Smooth muscle cell (in vitro differentiated cells): ENCODE measurements around the gene CYP20A1. TPM values are rescaled to one million over a fixed set of nuclear protein-coding genes. Genes with fewer than 3 reads are reported as not detected.

ENCODE experiments used
- DNase-seq: peaks from one replicate; lab custom pipeline; 2025; ENCODE audit not compliant: unreplicated experiment; lab: John Stamatoyannopoulos, UW
- H2AFZ ChIP-seq: fragments of 200-600 bp; sonication (generic); 2 replicates; pipeline ENCODE4 v1.6.0; 2016; ENCODE audit warnings: antibody characterized with exemption, low read depth, mild to moderate bottlenecking
- H3F3A ChIP-seq: fragments of 200-600 bp; sonication (generic); 2 replicates; pipeline ENCODE4 v1.6.0; 2017; ENCODE audit warnings: antibody characterized with exemption, low read depth
- H3K27ac ChIP-seq: fragments of 200-600 bp; sonication (generic); 2 replicates; pipeline ENCODE4 v1.5.1; 2016; ENCODE audit warnings: low read depth, mild to moderate bottlenecking
- H3K27me3 ChIP-seq: fragments of 200-600 bp; sonication (generic); 2 replicates; pipeline ENCODE4 v1.6.1; 2016; ENCODE audit warnings: low read depth, mild to moderate bottlenecking
- H3K36me3 ChIP-seq: fragments of 200-600 bp; sonication (generic); 2 replicates; pipeline ENCODE4 v1.5.1; 2016; ENCODE audit warnings: low read depth
- H3K4me1 ChIP-seq: fragments of 200-600 bp; sonication (generic); 2 replicates; pipeline ENCODE4 v1.5.1; 2016; ENCODE audit warnings: low read depth
- H3K4me2 ChIP-seq: fragments of 200-600 bp; sonication (generic); 2 replicates; pipeline ENCODE4 v1.6.0; 2016; ENCODE audit warnings: mild to moderate bottlenecking
- H3K4me3 ChIP-seq: fragments of 200-600 bp; sonication (generic); 2 replicates; pipeline ENCODE4 v1.5.1; 2016; ENCODE audit warnings: mild to moderate bottlenecking
- H3K79me2 ChIP-seq: fragments of 200-600 bp; sonication (generic); 2 replicates; pipeline ENCODE4 v1.6.0; 2016; ENCODE audit warnings: low read depth, mild to moderate bottlenecking
- H3K9ac ChIP-seq: fragments of 200-600 bp; sonication (generic); 2 replicates; pipeline ENCODE4 v1.6.0; 2016; ENCODE audit warnings: low read depth
- H3K9me3 ChIP-seq: fragments of 200-600 bp; sonication (generic); replicated peaks from 2 replicates; pipeline ENCODE4 v1.5.1; 2016; ENCODE audit warnings: low read depth
- H4K20me1 ChIP-seq: fragments of 200-600 bp; sonication (generic); 2 replicates; pipeline ENCODE4 v1.6.0; 2016; ENCODE audit warnings: low read depth
- WGBS: methylation state at CpG from one replicate; pipeline ENCODE4 v1.1.7; 2016; ENCODE audit warnings: low lambda C conversion rate; 5-methylcytosine and 5-hydroxymethylcytosine counted together
- polyA plus RNA-seq: library from polyadenylated mRNA; unstranded; fragments of >200 nt; fragmentation: Nextera tagmentation; extraction: Ambion mirVana; gene quantifications from 2 replicates; pipeline ENCODE4 v1.2.1, GENCODE V29; 2016
- total RNA-seq: library from RNA; depleted of rRNA; stranded (reverse); fragments of >200 nt; gene quantifications from 2 replicates; pipeline ENCODE4 v1.2.3, GENCODE V29; 2014
- TF ChIP-seq, protein P1 (sequence below): fragments of 200-600 bp; sonication (generic); IDR thresholded peaks from 2 replicates; pipeline ENCODE4 v1.5.1; 2017; ENCODE audit warnings: borderline replicate concordance, mild to moderate bottlenecking, antibody characterized with exemption; ENCODE audit not compliant: insufficient read depth, poor library complexity, severe bottlenecking

The CYP20A1 gene
- total and polyA plus RNA-seq, 2 experiments from 2014 or later: 11.9 to 14.2 TPM

DNA sequence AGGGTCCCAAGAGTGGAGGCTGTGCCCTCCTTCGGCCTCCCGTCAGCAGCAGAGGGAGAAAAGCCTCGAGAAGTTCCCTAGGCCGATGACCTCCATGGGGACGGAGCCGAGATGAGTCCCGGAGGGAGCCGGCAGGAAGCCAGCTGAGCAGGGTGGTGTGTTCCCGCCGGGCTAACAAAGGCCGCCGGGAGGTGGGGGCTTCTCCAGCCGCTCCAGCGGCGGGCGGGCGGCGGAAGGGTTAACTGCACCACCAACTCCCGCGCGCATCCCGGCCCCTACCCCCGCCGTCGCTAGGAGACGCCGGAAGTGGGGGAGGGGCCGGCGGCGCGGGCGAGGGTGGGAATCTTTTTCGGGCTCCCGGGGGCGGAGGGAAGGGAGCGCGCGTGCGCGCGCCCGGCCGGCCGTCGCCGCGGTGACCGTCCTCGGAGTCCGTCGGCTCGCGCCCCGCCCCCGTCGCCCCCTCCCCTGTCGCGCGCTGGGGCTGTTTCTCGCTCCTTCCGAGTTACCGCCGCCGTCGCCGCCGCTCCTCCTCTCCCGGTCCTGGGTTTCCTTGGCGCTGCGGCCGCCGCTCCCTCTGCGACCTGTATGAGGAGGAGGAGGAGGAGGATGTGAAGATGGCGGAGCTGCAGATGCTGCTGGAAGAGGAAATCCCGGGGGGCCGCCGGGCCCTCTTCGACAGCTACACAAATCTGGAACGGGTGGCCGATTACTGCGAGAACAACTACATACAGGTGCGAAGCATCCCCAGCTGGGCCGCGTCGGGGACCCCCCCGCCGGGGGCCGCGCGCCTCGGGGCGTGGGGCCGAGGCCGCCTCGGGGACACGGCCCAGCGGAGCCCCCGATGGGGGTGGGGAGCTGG, 89.3 kb downstream of the CYP20A1 start, which contains the start of gene ABI2:
ABI2 (plus strand) TSS at position 494 of the 859 bp plus-strand sequence; CDS start at position 615, 121 bp downstream.
- H3K9ac ChIP-seq: peak within 1 kb of the TSS; percentile 85
- H3K27me3 ChIP-seq: no peaks in the 10 kb centered on the region
- peaks cover 15% of the 10 kb centered on the region for H3K4me1 ChIP-seq
- H3K36me3 ChIP-seq: no peaks in the 10 kb centered on the region
- under 1% methylated on average over 53 of the region's 98 CpGs for WGBS
- peak within 1 kb of the TSS; percentile 100 for H3K4me3 ChIP-seq
- peak within 1 kb of the TSS; percentile 89 for H3K4me2 ChIP-seq
- H2AFZ ChIP-seq: peak within 1 kb of the TSS; percentile 92
- peaks cover 50% of the 10 kb centered on the region for H3K79me2 ChIP-seq
- peaks cover 8% of the 10 kb centered on the region for H3F3A ChIP-seq
- TF ChIP-seq, protein P1, sequence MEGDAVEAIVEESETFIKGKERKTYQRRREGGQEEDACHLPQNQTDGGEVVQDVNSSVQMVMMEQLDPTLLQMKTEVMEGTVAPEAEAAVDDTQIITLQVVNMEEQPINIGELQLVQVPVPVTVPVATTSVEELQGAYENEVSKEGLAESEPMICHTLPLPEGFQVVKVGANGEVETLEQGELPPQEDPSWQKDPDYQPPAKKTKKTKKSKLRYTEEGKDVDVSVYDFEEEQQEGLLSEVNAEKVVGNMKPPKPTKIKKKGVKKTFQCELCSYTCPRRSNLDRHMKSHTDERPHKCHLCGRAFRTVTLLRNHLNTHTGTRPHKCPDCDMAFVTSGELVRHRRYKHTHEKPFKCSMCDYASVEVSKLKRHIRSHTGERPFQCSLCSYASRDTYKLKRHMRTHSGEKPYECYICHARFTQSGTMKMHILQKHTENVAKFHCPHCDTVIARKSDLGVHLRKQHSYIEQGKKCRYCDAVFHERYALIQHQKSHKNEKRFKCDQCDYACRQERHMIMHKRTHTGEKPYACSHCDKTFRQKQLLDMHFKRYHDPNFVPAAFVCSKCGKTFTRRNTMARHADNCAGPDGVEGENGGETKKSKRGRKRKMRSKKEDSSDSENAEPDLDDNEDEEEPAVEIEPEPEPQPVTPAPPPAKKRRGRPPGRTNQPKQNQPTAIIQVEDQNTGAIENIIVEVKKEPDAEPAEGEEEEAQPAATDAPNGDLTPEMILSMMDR: no peak
- peaks cover 35% of the 10 kb centered on the region for H4K20me1 ChIP-seq
- peak within 1 kb of the TSS; percentile 76 for H3K27ac ChIP-seq
- DNase-seq: peak; percentile 78
- no peaks in the 10 kb centered on the region for H3K9me3 ChIP-seq

DNA sequence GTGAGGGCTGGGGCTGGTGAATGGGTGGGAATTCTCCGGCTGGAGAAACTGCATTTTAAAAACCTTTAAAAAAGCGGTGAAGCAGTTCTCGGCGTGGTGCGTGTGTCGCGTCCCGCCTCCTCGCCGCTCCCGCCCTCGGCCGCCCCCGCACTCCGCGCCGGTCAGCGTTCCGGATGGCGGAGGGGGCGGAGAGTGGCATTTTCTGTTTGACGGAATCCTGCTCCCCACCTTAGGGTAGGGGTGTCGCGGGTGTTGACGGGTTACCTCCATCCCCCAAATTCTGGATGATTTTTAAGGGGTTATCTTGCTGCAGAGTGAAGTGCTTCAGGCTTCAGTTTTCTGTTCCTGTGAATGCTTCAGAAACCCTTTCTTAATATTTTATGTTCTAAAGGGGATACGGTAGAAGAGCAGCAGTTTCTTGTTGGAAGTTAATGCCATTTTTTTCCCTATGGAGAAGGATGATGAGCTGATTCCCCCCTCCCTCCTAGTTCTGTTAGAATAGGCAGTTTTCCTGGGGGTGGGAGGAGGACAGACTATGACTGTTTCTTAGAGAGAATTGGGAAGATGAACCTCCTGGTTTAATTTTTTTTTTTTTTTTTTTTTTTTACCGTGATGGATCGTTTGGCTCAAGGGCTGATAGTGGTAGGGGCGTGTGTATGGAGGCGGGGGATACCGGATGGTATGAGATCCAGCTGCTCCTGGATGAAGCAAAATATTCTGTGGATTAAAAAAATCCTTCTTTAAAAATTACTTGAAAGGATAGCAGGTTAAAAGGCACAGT, 90.1 kb downstream of the CYP20A1 start:
- peak overlapping the region; percentile 85 for H3K9ac ChIP-seq
- no peaks in the 10 kb centered on the region for H3K36me3 ChIP-seq
- H2AFZ ChIP-seq: peak overlapping the region; percentile 92

DNA sequence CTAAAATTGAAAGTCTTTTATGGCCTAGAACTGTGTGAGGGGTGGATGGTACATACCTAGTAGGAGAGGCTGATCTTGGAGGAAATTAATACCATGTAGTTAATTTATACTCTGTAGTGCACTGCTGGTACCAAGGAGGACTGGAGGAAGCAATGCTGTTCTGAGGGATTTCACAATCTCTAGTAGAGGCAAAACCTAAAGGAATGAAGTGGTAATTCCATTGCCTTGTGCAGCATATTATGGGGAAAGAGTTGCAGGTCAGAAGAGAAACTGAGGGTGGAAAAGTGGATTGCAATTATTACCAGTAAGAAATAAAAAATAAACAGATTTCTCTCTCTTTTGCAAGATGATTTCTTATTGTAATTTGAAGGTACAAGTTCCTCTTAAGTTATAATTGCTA, 91.6 kb downstream of the CYP20A1 start:
- Histone ChIP-seq H3K9me3 (no peaks in the 10 kb centered on the region), H3K27me3 (no peaks in the 10 kb centered on the region), H3K4me3 (peak overlapping the region; percentile 100), H2AFZ (no peak overlapping the region), H3K36me3 (no peaks in the 10 kb centered on the region), H4K20me1 (peaks cover 55% of the 10 kb centered on the region), H3K4me2 (peak overlapping the region; percentile 89), H3F3A (peaks cover 8% of the 10 kb centered on the region), H3K27ac (no peak overlapping the region), H3K4me1 (peaks cover 15% of the 10 kb centered on the region), H3K79me2 (peaks cover 73% of the 10 kb centered on the region), H3K9ac (no peak overlapping the region)
- no peak for DNase-seq
- TF ChIP-seq, protein P1: no peak

More for the DNA sequence above, 90.1 kb downstream of the CYP20A1 start:
- peak overlapping the region; percentile 89 for H3K4me2 ChIP-seq
- peaks cover 8% of the 10 kb centered on the region for H3F3A ChIP-seq
- TF ChIP-seq, protein P1: no peak
- H3K4me1 ChIP-seq: peaks cover 15% of the 10 kb centered on the region
- H4K20me1 ChIP-seq: peaks cover 41% of the 10 kb centered on the region
- H3K27ac ChIP-seq: peak overlapping the region; percentile 76
- H3K9me3 ChIP-seq: no peaks in the 10 kb centered on the region
- peaks cover 58% of the 10 kb centered on the region for H3K79me2 ChIP-seq
- peak; percentile 40 for DNase-seq
- H3K27me3 ChIP-seq: no peaks in the 10 kb centered on the region
- peak overlapping the region; percentile 100 for H3K4me3 ChIP-seq
- WGBS: under 1% methylated on average over 27 of the region's 31 CpGs
